Panc1 (cell line): ENCODE measurements around the gene SLC10A7. TPM values are rescaled to one million over a fixed set of nuclear protein-coding genes. Genes with fewer than 3 reads are reported as not detected.

Experiments used
- ATAC-seq: fragments of 200-7000 bp; cut with Tn5 transposase; 2 replicates; pipeline ENCODE4 v1.9.1; 2020; ENCODE audit warnings: mild to moderate bottlenecking, moderate library complexity
- BruUV-seq: library from RNA; stranded (reverse); fragments of 400-500 nt; replicated peaks from 2 replicates; lab custom pipeline; 2021; lab: Mats Ljungman, UMichigan
- CTCF ChIA-PET: fragments of 300-600 bp; sonication (Branson Sonifier 250); formaldehyde crosslinking; loops from one replicate; lab custom pipeline; 2022; ENCODE audit warnings: antibody characterized with exemption; lab: Charles Lee
- POLR2A ChIA-PET: fragments of 300-600 bp; sonication (Branson Sonifier 250); formaldehyde crosslinking; loops from one replicate; lab custom pipeline; 2022; ENCODE audit warnings: antibody characterized with exemption; lab: Charles Lee
- DNase-seq: peaks from one replicate; pipeline ENCODE4 v3.0.0-alpha.2; 2010; ENCODE audit warnings: low read depth, low spot score
- H3K27ac ChIP-seq: 2 replicates; pipeline ENCODE4 v1.5.1; 2011; ENCODE audit warnings: mild to moderate bottlenecking, low read length, inconsistent platforms
- H3K27me3 ChIP-seq: fragments of 200-500 bp; sonication (Bioruptor generic); 2 replicates; pipeline ENCODE4 v1.6.0; 2014; ENCODE audit warnings: low read length, inconsistent platforms; ENCODE audit not compliant: control insufficient read depth, insufficient read depth
- H3K36me3 ChIP-seq: fragments of 200-500 bp; sonication (Bioruptor generic); 2 replicates; pipeline ENCODE4 v1.5.1; 2014; ENCODE audit warnings: inconsistent platforms, mild to moderate bottlenecking, low read length, moderate library complexity; ENCODE audit not compliant: control insufficient read depth, insufficient read depth
- H3K4me1 ChIP-seq: 2 replicates; pipeline ENCODE4 v1.5.1; 2011; ENCODE audit warnings: inconsistent platforms, mild to moderate bottlenecking, low read length, moderate library complexity; ENCODE audit not compliant: control insufficient read depth, insufficient read depth
- H3K4me3 ChIP-seq, 2 experiments: 2 replicates each; pipeline ENCODE4 v1.5.1; 2011 to 2012; ENCODE audit warnings: low read depth in 2 of 2, low read length in 2 of 2, mild to moderate bottlenecking in 2 of 2, inconsistent platforms in 1 of 2, moderate library complexity in 1 of 2
- H3K9me3 ChIP-seq: fragments of 200-500 bp; sonication (Bioruptor generic); 2 replicates; pipeline ENCODE4 v1.5.1; 2014; ENCODE audit warnings: low read depth, mild to moderate bottlenecking, inconsistent platforms, low read length, moderate library complexity; ENCODE audit not compliant: control insufficient read depth, insufficient read depth
- TCF7L2 ChIP-seq: IDR thresholded peaks from 2 replicates; pipeline ENCODE4 v1.6.1; 2011; ENCODE audit warnings: mild to moderate bottlenecking, low read depth, low read length, inconsistent platforms
- in situ Hi-C: cut with HindIII; loops from 2 replicates; pipeline ENCODE4 v1.10.0; 2016; ENCODE audit warnings: low sequenced_read_pairs, low pct_unique_long_range_greater_than_20kb
- intact Hi-C: fragments of 100-400 bp; cut with micrococcal nuclease; formaldehyde crosslinking; loops from one replicate; pipeline ENCODE4 v1.10.0; 2022; ENCODE audit not compliant: unreplicated experiment
- microRNA-seq: library from miRNA; unstranded; fragments of <30 nt; microRNA quantifications from one replicate; pipeline ENCODE4 v1.1.0, GENCODE V29; 2020; ENCODE audit not compliant: unreplicated experiment
- total RNA-seq: library from RNA; stranded (reverse); gene quantifications from one replicate; pipeline ENCODE4 v1.2.1, GENCODE V29; 2021; ENCODE audit not compliant: unreplicated experiment

The SLC10A7 gene
- total RNA-seq, 1 experiment from 2014 or later = 1.5 TPM

DNA sequence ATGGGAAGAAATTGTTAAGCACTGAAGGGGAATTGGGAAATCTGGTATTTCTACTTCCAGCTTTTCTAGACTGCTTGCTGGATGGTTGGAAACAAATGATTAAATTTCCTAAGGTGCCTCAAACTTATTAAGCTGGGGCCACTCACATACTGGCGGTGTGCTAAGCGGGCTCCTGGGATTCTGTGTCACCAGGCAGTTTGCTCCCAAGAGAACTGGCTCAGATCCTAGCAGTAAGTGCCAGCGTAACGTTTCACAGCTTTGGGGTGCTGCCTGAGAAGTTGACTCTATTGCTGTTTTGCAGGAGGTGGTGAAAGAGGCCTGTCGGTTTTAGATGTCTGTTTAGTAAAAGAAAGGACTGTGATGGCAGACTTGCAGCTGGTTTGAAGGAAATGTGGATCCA lies 314.3 kb downstream of the SLC10A7 start:
- H3K9me3 ChIP-seq = no peaks in the 10 kb centered on the region
- intact Hi-C loops (no loop called here), in situ Hi-C loops (no loop called here)
- no TSS peak for BruUV-seq
- no peak for TF ChIP-seq TCF7L2
- no peaks in the 10 kb centered on the region for H3K36me3 ChIP-seq
- H3K27me3 ChIP-seq = no peaks in the 10 kb centered on the region
- no peak for DNase-seq
- no peak overlapping the region for H3K27ac ChIP-seq
- ChIA-PET POLR2A (no interaction called here), CTCF (no interaction called here)
- no peaks in the 10 kb centered on the region for H3K4me1 ChIP-seq
- no peak for ATAC-seq
- H3K4me3 ChIP-seq = no peak overlapping the region

Small RNAs within 50 kb of the gene (microRNA-seq; reads per million reads assigned to microRNA genes)
- gene MIR7849 = not detected

Other genes with a start within 250 kb of the SLC10A7 start
- not detected for gene POU4F2, start 117.0 kb upstream of the SLC10A7 start, total RNA-seq